Lung (tissue), 12 donors: Measurements from ENCODE around the gene ZNF436. TPM values are rescaled to one million over a fixed set of nuclear protein-coding genes. Genes with fewer than 3 reads are reported as not detected.
A peak's percentile ranks its signal among the peaks of the same experiment; 100 is the strongest.

ENCODE experiments used
- ATAC-seq: fragments of 200-7000 bp; cut with Tn5 transposase; one replicate; pipeline ENCODE4 v1.9.1; 2020; ENCODE audit warnings: moderate number of reproducible peaks; ENCODE audit not compliant: insufficient read depth, low FRiP score
- DNase-seq, 3 donors: peaks; one replicate each; pipeline ENCODE4 v3.0.0-alpha.2; 2013 to 2017
- H3K27ac ChIP-seq, 2 donors: one replicate each; pipeline ENCODE4 v1.5.1; 2013; ENCODE audit warnings: mild to moderate bottlenecking in 2 of 2, moderate library complexity in 2 of 2, control low read depth in 1 of 2, inconsistent platforms in 1 of 2, low read depth in 1 of 2, low read length in 1 of 2
- H3K27me3 ChIP-seq, 3 donors: one replicate each; pipeline ENCODE4 v1.5.1; 2013; ENCODE audit warnings: low read length in 2 of 3; ENCODE audit not compliant: control insufficient read depth in 3 of 3, insufficient read depth in 3 of 3
- H3K36me3 ChIP-seq, 4 donors: one replicate each; pipeline ENCODE4 v1.5.1; 2013; ENCODE audit warnings: low read length in 4 of 4, mild to moderate bottlenecking in 1 of 4, moderate library complexity in 1 of 4; ENCODE audit not compliant: control insufficient read depth in 4 of 4, insufficient read depth in 4 of 4
- H3K4me1 ChIP-seq, 5 donors: one replicate each; pipeline ENCODE4 v1.5.1; 2013; ENCODE audit warnings: low read length in 5 of 5, mild to moderate bottlenecking in 2 of 5, moderate library complexity in 1 of 5; ENCODE audit not compliant: control insufficient read depth in 5 of 5, insufficient read depth in 5 of 5
- H3K4me3 ChIP-seq: one replicate; pipeline ENCODE4 v1.5.1; 2013; ENCODE audit warnings: mild to moderate bottlenecking, control low read depth, moderate library complexity
- H3K9ac ChIP-seq, 2 donors: one replicate each; pipeline ENCODE4 v1.5.1; 2013; ENCODE audit warnings: low read length in 2 of 2, control low read depth in 1 of 2; ENCODE audit not compliant: insufficient read depth in 1 of 2
- H3K9me3 ChIP-seq, 4 donors: one replicate each; pipeline ENCODE4 v1.5.1; 2013; ENCODE audit warnings: low read length in 3 of 4, mild to moderate bottlenecking in 1 of 4, moderate library complexity in 1 of 4; ENCODE audit not compliant: control insufficient read depth in 4 of 4, insufficient read depth in 3 of 4
- CTCF ChIP-seq: IDR thresholded peaks from 2 replicates; pipeline ENCODE4 v1.5.1; 2012; ENCODE audit warnings: mild to moderate bottlenecking; ENCODE audit errors: control extremely low read depth, extremely low read depth
- WGBS, 2 donors: extraction: QIAGEN DNeasy Blood & Tissue Kit; methylation state at CpG; one replicate each; pipeline ENCODE4 v1.1.7; 2013; 5-methylcytosine and 5-hydroxymethylcytosine counted together
- polyA plus RNA-seq, 2 donors: library from polyadenylated mRNA; stranded (reverse); fragments of 200-250 nt; gene quantifications; one replicate each; pipeline ENCODE4 v1.2.1, GENCODE V29; 2013
- total RNA-seq, 2 donors: library from RNA; depleted of rRNA in 1 of 2; stranded (reverse); fragments of >200 nt in 1 of 2; gene quantifications; one replicate each; pipeline ENCODE4 v1.2.1, GENCODE V29; 2014 to 2021
- donor health status: control.
- donor health status: control.
- donor health status: Bipolar disorder and iron deficiency.
- donor health status: healthy.
- donor health status: DM: yes; HTN: yes; CAD: no.

The ZNF436 gene
- total and polyA plus RNA-seq, 4 donors = 2.1 to 30.9 (median 6.6) TPM

GRCh38 chr1:23392125-23392855 is 22.7 kb upstream of the ZNF436 start:
- peak overlapping the region in 1 of 2 donors; percentile 1 for H3K9ac ChIP-seq
- ATAC-seq = no peak
- DNase-seq = no peak

GRCh38 chr1:23389837-23390321 is 20.2 kb upstream of the ZNF436 start:
- DNase-seq (no peak), ATAC-seq (no peak)
- no peaks in the 10 kb centered on the region for H3K9me3 ChIP-seq
- H3K9ac ChIP-seq = no peak overlapping the region
- H3K27ac ChIP-seq = no peak overlapping the region
- peaks cover 0 to 3% (median 0%) of the 10 kb centered on the region in 3 donors for H3K27me3 ChIP-seq
- no peak for TF ChIP-seq CTCF
- WGBS, 2 donors = 64 to 75% methylated on average over 9 of the region's 9 CpGs
- peaks cover 0 to 5% (median 2%) of the 10 kb centered on the region in 4 donors for H3K36me3 ChIP-seq
- peaks cover 0 to 5% (median 0%) of the 10 kb centered on the region in 5 donors for H3K4me1 ChIP-seq
- no peak overlapping the region for H3K4me3 ChIP-seq

More at GRCh38 chr1:23392125-23392855, 22.7 kb upstream of the ZNF436 start:
- H3K4me1 ChIP-seq = peaks cover 0 to 11% (median 0%) of the 10 kb centered on the region in 5 donors
- H3K4me3 ChIP-seq = no peak overlapping the region
- H3K9me3 ChIP-seq = peaks cover 0 to 1% (median 0%) of the 10 kb centered on the region in 4 donors
- H3K36me3 ChIP-seq = peaks cover 0 to 5% (median 2%) of the 10 kb centered on the region in 4 donors
- no peaks in the 10 kb centered on the region for H3K27me3 ChIP-seq
- TF ChIP-seq CTCF = no peak
- H3K27ac ChIP-seq = no peak overlapping the region
- WGBS, 2 donors = 79 to 85% methylated on average over 2 of the region's 2 CpGs

DNA sequence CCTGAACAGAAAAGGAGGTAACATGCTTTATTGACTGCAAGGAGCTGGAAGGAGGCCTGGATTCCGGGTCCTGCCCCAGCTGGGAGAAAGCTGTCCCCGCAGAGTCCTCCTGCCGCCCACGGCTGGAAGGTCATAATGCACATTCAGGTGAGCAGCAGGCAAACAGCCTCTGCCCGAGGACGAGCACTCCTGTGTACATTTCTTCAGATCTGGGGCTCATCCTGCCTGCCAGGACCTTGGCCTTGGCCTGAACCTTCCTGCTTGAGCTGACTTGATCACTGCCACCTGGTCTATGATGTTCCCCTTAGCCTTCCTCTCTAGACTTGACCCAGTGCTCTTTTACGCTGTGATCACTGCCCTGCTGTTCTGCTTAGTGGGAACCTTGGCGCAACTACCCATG is 17.9 kb upstream of the ZNF436 start:
- H3K4me3 ChIP-seq = no peak overlapping the region
- H3K9me3 ChIP-seq = no peaks in the 10 kb centered on the region
- no peak for ATAC-seq
- TF ChIP-seq CTCF = no peak
- WGBS, 2 donors = 95 to 99% methylated on average over 8 of the region's 8 CpGs
- no peak overlapping the region for H3K9ac ChIP-seq
- peaks cover 0 to 4% (median 0%) of the 10 kb centered on the region in 5 donors for H3K4me1 ChIP-seq
- DNase-seq = no peak
- H3K27me3 ChIP-seq = peaks cover 0 to 3% (median 0%) of the 10 kb centered on the region in 3 donors
- H3K36me3 ChIP-seq = peaks cover 0 to 5% (median under 1%) of the 10 kb centered on the region in 4 donors
- H3K27ac ChIP-seq = no peak overlapping the region
